HEK293 (cell line): Measurements from ENCODE around the gene TSPEAR.

Experiments used
- GLIS2 ChIP-seq: fragments of 450-650 bp; formaldehyde crosslinking; IDR thresholded peaks from 2 replicates; pipeline ENCODE4 v1.5.1; 2016; ENCODE audit warnings: missing biosample characterization, missing genetic modification characterization
- OVOL3 ChIP-seq: fragments of 450-650 bp; formaldehyde crosslinking; IDR thresholded peaks from 2 replicates; pipeline ENCODE4 v1.5.1; 2016; ENCODE audit warnings: missing biosample characterization, missing genetic modification characterization
- REPIN1 ChIP-seq: fragments of 450-650 bp; formaldehyde crosslinking; IDR thresholded peaks from 2 replicates; pipeline ENCODE4 v1.5.1; 2017; ENCODE audit warnings: missing biosample characterization, missing genetic modification characterization, low read depth
- TRIM28 ChIP-seq: IDR thresholded peaks from 2 replicates; pipeline ENCODE4 v1.6.1; 2011; ENCODE audit warnings: low read length, control low read depth, borderline replicate concordance
- TF ChIP-seq, protein P1 (sequence below): fragments of 450-650 bp; formaldehyde crosslinking; IDR thresholded peaks from 2 replicates; pipeline ENCODE4 v1.5.1; 2016; ENCODE audit warnings: missing biosample characterization, missing genetic modification characterization
- TF ChIP-seq, protein P2 (sequence below): fragments of 450-650 bp; formaldehyde crosslinking; IDR thresholded peaks from 2 replicates; pipeline ENCODE4 v1.5.1; 2016; ENCODE audit warnings: missing biosample characterization, missing genetic modification characterization
- TF ChIP-seq, protein P3 (sequence below): sonication (generic); formaldehyde crosslinking; IDR thresholded peaks from 2 replicates; pipeline ENCODE4 v1.8.1; 2022; ENCODE audit warnings: mild to moderate bottlenecking, moderate library complexity, missing genetic modification reagents

DNA sequence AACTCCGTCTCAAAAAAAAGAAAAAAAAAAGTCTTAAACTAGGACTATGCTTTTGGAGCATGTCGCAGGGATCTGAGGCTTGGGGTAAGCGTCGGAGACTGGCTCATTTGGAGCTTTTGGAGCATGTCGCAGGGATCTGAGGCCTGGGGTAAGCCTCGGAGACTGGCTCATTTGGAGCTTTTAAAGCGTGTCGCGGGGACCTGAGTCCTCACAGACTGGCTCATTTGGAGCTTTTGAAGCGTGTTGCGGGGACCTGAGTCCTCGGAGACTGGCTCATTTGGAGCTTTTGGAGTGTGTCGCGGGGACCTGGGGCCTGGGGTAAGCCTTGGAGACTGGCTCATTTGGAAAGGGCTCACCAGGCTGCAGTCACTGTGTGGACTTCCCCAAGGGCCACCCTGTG is 13.6 kb upstream of the TSPEAR start:
- TF ChIP-seq, protein P1, sequence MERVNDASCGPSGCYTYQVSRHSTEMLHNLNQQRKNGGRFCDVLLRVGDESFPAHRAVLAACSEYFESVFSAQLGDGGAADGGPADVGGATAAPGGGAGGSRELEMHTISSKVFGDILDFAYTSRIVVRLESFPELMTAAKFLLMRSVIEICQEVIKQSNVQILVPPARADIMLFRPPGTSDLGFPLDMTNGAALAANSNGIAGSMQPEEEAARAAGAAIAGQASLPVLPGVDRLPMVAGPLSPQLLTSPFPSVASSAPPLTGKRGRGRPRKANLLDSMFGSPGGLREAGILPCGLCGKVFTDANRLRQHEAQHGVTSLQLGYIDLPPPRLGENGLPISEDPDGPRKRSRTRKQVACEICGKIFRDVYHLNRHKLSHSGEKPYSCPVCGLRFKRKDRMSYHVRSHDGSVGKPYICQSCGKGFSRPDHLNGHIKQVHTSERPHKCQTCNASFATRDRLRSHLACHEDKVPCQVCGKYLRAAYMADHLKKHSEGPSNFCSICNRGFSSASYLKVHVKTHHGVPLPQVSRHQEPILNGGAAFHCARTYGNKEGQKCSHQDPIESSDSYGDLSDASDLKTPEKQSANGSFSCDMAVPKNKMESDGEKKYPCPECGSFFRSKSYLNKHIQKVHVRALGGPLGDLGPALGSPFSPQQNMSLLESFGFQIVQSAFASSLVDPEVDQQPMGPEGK, result no peak
- TF ChIP-seq, protein P2, sequence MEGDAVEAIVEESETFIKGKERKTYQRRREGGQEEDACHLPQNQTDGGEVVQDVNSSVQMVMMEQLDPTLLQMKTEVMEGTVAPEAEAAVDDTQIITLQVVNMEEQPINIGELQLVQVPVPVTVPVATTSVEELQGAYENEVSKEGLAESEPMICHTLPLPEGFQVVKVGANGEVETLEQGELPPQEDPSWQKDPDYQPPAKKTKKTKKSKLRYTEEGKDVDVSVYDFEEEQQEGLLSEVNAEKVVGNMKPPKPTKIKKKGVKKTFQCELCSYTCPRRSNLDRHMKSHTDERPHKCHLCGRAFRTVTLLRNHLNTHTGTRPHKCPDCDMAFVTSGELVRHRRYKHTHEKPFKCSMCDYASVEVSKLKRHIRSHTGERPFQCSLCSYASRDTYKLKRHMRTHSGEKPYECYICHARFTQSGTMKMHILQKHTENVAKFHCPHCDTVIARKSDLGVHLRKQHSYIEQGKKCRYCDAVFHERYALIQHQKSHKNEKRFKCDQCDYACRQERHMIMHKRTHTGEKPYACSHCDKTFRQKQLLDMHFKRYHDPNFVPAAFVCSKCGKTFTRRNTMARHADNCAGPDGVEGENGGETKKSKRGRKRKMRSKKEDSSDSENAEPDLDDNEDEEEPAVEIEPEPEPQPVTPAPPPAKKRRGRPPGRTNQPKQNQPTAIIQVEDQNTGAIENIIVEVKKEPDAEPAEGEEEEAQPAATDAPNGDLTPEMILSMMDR, result no peak
- TF ChIP-seq, protein P3, sequence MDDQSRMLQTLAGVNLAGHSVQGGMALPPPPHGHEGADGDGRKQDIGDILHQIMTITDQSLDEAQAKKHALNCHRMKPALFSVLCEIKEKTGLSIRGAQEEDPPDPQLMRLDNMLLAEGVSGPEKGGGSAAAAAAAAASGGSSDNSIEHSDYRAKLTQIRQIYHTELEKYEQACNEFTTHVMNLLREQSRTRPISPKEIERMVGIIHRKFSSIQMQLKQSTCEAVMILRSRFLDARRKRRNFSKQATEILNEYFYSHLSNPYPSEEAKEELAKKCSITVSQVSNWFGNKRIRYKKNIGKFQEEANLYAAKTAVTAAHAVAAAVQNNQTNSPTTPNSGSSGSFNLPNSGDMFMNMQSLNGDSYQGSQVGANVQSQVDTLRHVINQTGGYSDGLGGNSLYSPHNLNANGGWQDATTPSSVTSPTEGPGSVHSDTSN (CRISPR knock-in tag), result no peak
- no peak for TF ChIP-seq OVOL3 (tag by site-specific recombination)
- TF ChIP-seq REPIN1 (tag by site-specific recombination), result no peak
- TF ChIP-seq GLIS2 (tag by site-specific recombination), result no peak
- TF ChIP-seq TRIM28, result no peak
